AG08395 (cell line): ENCODE measurements around the gene RNASE7.

Experiments used
- DNase-seq: peaks from one replicate; pipeline ENCODE4 v3.0.0; 2012; ENCODE audit warnings: mixed read lengths, low spot score

Gene RNASE7

GRCh38 chr14:21087294-21088091 is 45.3 kb downstream of the RNASE7 start:
- DNase-seq: peak; percentile 87

GRCh38 chr14:21088687-21089086 is 46.5 kb downstream of the RNASE7 start:
- DNase-seq: no peak

DNA sequence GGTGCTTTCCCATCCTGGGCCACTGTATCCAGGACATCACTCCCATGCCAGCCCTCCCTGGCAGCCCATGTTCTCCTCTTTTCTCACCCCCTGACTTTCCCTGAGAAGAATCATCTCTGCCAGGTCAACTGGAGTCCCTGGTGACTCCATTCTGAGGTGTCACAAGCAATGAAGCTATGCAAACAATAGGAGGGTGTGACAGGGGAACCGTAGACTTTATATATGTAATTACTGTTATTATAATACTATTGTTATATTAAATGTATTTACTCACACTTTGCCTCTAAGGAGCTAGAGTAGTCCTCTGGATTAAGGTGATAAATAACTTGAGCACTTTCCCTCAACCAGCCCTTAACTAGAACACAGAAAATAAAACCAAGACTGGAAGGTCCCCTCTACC is 47.1 kb downstream of the RNASE7 start:
- DNase-seq: no peak

DNA sequence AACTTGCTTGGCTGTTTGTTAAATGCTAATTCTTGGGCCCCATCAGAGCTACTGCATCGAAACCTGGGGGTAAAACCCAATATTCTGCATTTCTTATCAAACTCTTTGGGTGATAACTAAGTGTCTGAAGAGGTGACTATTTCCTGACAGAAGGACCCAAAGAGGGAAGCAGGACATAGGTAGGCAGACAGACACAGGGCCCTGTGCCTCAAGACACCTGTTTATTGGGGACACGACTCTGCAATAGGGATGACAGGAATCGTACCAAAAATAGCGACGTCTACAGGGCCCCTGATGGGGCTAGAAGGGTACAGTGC is 47.7 kb downstream of the RNASE7 start:
- no peak for DNase-seq

- no peak for DNase-seq
Measured at GRCh38 chr14:21090194-21090939, 48.2 kb downstream of the RNASE7 start.

DNA sequence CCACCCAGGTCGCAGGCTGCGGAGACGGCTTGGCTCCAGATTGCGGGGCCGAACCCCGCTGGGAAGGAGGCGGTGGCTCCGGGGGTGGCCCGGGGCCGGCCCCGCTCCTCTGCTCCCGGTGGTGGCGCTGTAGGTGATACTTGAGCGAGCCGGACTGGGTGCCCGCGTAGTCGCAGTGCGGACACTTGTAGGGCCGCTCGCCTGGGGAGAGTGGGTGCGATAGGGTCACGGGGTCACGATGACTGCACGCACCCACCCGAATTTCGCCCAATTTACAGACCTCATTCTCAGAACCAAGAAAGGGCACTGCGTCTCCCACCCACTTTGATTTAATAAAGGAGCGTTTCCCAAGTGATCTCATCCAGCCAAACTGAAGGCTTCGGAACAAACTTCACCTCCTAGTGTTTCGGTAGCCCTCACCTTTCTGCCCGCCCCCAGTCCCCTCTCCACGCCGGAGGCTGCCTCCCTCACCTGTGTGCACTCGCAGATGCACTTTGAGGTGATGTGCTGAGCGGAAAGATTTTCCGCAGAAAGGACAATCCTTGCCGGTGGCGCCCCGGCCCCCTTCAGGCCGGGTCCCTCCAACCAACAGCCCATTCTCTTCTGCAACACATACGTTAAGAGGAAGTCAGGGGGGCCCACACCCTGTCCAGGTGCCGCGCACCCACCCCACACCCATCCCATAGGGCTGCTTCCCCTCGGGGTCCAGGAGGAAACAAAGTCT is 48.9 kb downstream of the RNASE7 start:
- DNase-seq: no peak

DNA sequence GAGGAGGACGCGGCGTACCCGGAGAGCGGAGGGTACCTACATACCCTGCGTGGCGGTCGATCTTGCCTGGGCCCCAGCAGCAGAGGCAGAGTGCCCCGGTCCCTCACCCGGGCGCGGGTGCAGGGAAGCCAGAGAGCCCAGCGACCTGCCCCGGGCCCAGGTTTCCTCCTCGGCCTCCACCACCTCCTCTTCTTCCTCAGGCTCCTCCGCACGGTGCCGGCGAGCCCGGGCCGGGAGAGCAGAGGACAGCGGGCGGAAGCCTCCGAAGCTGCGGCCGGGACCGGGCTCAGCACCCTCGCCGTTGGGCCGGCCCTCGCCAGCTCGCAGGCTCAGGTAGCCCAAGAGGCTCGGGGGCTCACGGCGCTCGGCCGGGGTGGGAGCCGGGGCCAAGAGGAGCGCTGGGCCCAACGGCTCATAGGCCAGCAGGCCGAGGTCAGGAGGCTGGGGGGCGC is 49.7 kb downstream of the RNASE7 start:
- DNase-seq: no peak

GRCh38 chr14:21092273-21093011 is 50.3 kb downstream of the RNASE7 start:
- peak; percentile 85 for DNase-seq

DNA sequence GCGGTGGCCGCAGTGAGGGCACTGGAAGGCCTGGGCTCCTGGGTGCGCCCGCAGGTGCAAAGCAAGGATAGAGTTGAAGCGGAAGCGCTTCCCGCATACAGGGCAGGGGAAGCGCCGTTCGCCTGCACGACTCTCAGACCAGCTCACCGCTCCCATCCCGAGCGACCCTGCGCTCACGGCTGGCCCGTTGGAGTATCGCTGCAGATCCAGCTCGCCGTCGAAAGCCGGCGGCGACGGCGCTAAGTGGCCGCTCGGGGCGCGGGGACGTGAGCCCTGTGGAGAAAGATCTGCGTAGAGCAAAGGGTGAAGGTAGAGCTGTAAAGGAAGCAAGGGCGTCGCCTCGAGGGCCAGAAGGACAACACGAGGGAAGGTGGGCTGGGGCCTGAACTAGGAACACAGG is 50.9 kb downstream of the RNASE7 start:
- no peak for DNase-seq
